Neural cell (in vitro differentiated cells): ENCODE measurements around the gene TSPAN32. TPM values are rescaled to one million over a fixed set of nuclear protein-coding genes. Genes with fewer than 3 reads are reported as not detected.

ENCODE experiments used
- H2AFZ ChIP-seq: fragments of 200-600, 300-800 bp; sonication (generic), shearing (Covaris generic); 2 replicates; pipeline ENCODE4 v1.6.0; 2014; ENCODE audit warnings: low read depth, mild to moderate bottlenecking, antibody characterized with exemption, low read length, moderate library complexity
- H3F3A ChIP-seq: fragments of 200-600 bp; shearing (Covaris generic); 2 replicates; pipeline ENCODE4 v1.6.1; 2016; ENCODE audit warnings: mild to moderate bottlenecking, moderate library complexity, mixed read lengths, antibody characterized with exemption, low read length; ENCODE audit not compliant: insufficient read depth, poor library complexity, severe bottlenecking
- H3K27ac ChIP-seq: fragments of 200-600, 300-800 bp; sonication (generic), shearing (Covaris generic); 2 replicates; pipeline ENCODE4 v1.5.1; 2014; ENCODE audit warnings: mild to moderate bottlenecking, low read length, moderate library complexity
- H3K27me3 ChIP-seq: fragments of 300-800, 200-600 bp; sonication (generic), shearing (Covaris generic); 2 replicates; pipeline ENCODE4 v1.6.0; 2014; ENCODE audit warnings: mild to moderate bottlenecking, low read depth, low read length, moderate library complexity; ENCODE audit not compliant: insufficient read depth
- H3K36me3 ChIP-seq: fragments of 300-800, 200-600 bp; sonication (generic), shearing (Covaris generic); 2 replicates; pipeline ENCODE4 v1.5.1; 2014; ENCODE audit warnings: mild to moderate bottlenecking, antibody characterized with exemption, low read length, moderate library complexity; ENCODE audit not compliant: insufficient read depth
- H3K4me2 ChIP-seq: fragments of 300-800, 200-600 bp; sonication (generic), shearing (Covaris generic); 2 replicates; pipeline ENCODE4 v1.6.0; 2014; ENCODE audit warnings: mild to moderate bottlenecking, low read length
- H3K4me3 ChIP-seq: fragments of 300-800, 200-600 bp; sonication (generic), shearing (Covaris generic); 2 replicates; pipeline ENCODE4 v1.5.1; 2014; ENCODE audit warnings: mild to moderate bottlenecking, low read length, moderate library complexity
- H3K79me2 ChIP-seq: fragments of 200-600 bp; shearing (Covaris generic); replicated peaks from 2 replicates; pipeline ENCODE4 v1.6.0; 2014; ENCODE audit warnings: mild to moderate bottlenecking, low read length, moderate library complexity; ENCODE audit not compliant: insufficient read depth
- H3K9ac ChIP-seq: fragments of 300-800, 200-600 bp; sonication (generic), shearing (Covaris generic); 2 replicates; pipeline ENCODE4 v1.6.1; 2016; ENCODE audit warnings: mild to moderate bottlenecking, low read length, mixed read lengths
- H3K9me2 ChIP-seq: fragments of 200-600 bp; shearing (Covaris generic); 2 replicates; pipeline ENCODE4 v1.6.1; 2016; ENCODE audit warnings: mild to moderate bottlenecking, low read length, mixed read lengths; ENCODE audit not compliant: insufficient read depth
- H3K9me3 ChIP-seq: fragments of 200-600, 300-800 bp; sonication (generic), shearing (Covaris generic); 2 replicates; pipeline ENCODE4 v1.6.1; 2016; ENCODE audit warnings: mild to moderate bottlenecking, mixed run types, low read length, moderate library complexity, mixed read lengths
- H4K20me1 ChIP-seq: fragments of 200-600 bp; shearing (Covaris generic); 2 replicates; pipeline ENCODE4 v1.6.1; 2016; ENCODE audit warnings: mild to moderate bottlenecking, mixed run types; ENCODE audit not compliant: insufficient read depth
- EP300 ChIP-seq: fragments of 450-650 bp; conservative IDR thresholded peaks from 2 replicates; pipeline ENCODE4 v1.6.1; 2014; ENCODE audit warnings: antibody characterized with exemption, mild to moderate bottlenecking, moderate library complexity; ENCODE audit not compliant: poor library complexity, severe bottlenecking
- EZH2 ChIP-seq: fragments of 200-600, 300-800 bp; shearing (Covaris generic), sonication (generic); IDR thresholded peaks from 2 replicates; pipeline ENCODE4 v1.6.1; 2014; ENCODE audit warnings: antibody characterized with exemption, low read length, borderline replicate concordance, mild to moderate bottlenecking; ENCODE audit not compliant: insufficient read depth, poor library complexity, severe bottlenecking
- MXI1 ChIP-seq: fragments of 450-650 bp; conservative IDR thresholded peaks from 2 replicates; pipeline ENCODE4 v1.6.1; 2014; ENCODE audit warnings: antibody characterized with exemption, mild to moderate bottlenecking; ENCODE audit not compliant: poor library complexity, severe bottlenecking
- POLR2AphosphoS5 ChIP-seq: IDR thresholded peaks from 2 replicates; pipeline ENCODE4 v1.6.1; 2012
- RAD21 ChIP-seq: fragments of 450-650 bp; conservative IDR thresholded peaks from 2 replicates; pipeline ENCODE4 v1.6.1; 2014; ENCODE audit warnings: antibody characterized with exemption, mild to moderate bottlenecking, moderate library complexity
- REST ChIP-seq: IDR thresholded peaks from 2 replicates; pipeline ENCODE4 v1.6.1; 2012; ENCODE audit warnings: borderline replicate concordance
- SMC3 ChIP-seq: fragments of 450-650 bp; conservative IDR thresholded peaks from 2 replicates; pipeline ENCODE4 v1.6.1; 2014; ENCODE audit warnings: antibody characterized with exemption, mild to moderate bottlenecking, moderate library complexity; ENCODE audit not compliant: poor library complexity
- TAF1 ChIP-seq: IDR thresholded peaks from 2 replicates; pipeline ENCODE4 v1.6.1; 2012; ENCODE audit warnings: low read depth
- polyA plus RNA-seq: library from polyadenylated mRNA; depleted of rRNA; stranded (reverse); fragments of >200 nt; gene quantifications from 2 replicates; pipeline ENCODE4 v1.2.3, GENCODE V29; 2014
- TF ChIP-seq, protein P1 (sequence below): fragments of 450-650 bp; IDR thresholded peaks from 2 replicates; pipeline ENCODE4 v1.5.1; 2014; ENCODE audit warnings: antibody characterized with exemption, mild to moderate bottlenecking, moderate library complexity; ENCODE audit not compliant: poor library complexity, severe bottlenecking

The TSPAN32 gene
- polyA plus RNA-seq, 1 donor from 2014 or later: not detected

GRCh38 chr11:2293531-2293971 lies 8.3 kb upstream of the TSPAN32 start:
- Histone ChIP-seq H3K4me3 (no peak overlapping the region), H3F3A (no peaks in the 10 kb centered on the region), H3K36me3 (no peaks in the 10 kb centered on the region), H3K9ac (no peak overlapping the region), H3K27me3 (no peaks in the 10 kb centered on the region), H4K20me1 (no peaks in the 10 kb centered on the region), H3K79me2 (no peaks in the 10 kb centered on the region), H3K9me3 (no peaks in the 10 kb centered on the region), H3K27ac (no peak overlapping the region), H3K9me2 (no peaks in the 10 kb centered on the region), H3K4me2 (no peak overlapping the region), H2AFZ (no peak overlapping the region)
- TF ChIP-seq POLR2AphosphoS5: no peak

GRCh38 chr11:2293984-2294925 lies 7.6 kb upstream of the TSPAN32 start:
- Histone ChIP-seq H3K27me3 (no peaks in the 10 kb centered on the region), H3K27ac (no peak overlapping the region), H3K9me2 (no peaks in the 10 kb centered on the region), H4K20me1 (no peaks in the 10 kb centered on the region), H3K4me3 (no peak overlapping the region), H3F3A (no peaks in the 10 kb centered on the region), H3K36me3 (no peaks in the 10 kb centered on the region), H3K9me3 (no peaks in the 10 kb centered on the region), H2AFZ (no peak overlapping the region), H3K9ac (no peak overlapping the region), H3K79me2 (no peaks in the 10 kb centered on the region), H3K4me2 (no peak overlapping the region)
- TF ChIP-seq REST (no peak), EZH2 (no peak), RAD21 (no peak), TAF1 (no peak), EP300 (no peak), SMC3 (no peak), POLR2AphosphoS5 (no peak), MXI1 (no peak)
- TF ChIP-seq, protein P1, sequence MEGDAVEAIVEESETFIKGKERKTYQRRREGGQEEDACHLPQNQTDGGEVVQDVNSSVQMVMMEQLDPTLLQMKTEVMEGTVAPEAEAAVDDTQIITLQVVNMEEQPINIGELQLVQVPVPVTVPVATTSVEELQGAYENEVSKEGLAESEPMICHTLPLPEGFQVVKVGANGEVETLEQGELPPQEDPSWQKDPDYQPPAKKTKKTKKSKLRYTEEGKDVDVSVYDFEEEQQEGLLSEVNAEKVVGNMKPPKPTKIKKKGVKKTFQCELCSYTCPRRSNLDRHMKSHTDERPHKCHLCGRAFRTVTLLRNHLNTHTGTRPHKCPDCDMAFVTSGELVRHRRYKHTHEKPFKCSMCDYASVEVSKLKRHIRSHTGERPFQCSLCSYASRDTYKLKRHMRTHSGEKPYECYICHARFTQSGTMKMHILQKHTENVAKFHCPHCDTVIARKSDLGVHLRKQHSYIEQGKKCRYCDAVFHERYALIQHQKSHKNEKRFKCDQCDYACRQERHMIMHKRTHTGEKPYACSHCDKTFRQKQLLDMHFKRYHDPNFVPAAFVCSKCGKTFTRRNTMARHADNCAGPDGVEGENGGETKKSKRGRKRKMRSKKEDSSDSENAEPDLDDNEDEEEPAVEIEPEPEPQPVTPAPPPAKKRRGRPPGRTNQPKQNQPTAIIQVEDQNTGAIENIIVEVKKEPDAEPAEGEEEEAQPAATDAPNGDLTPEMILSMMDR: no peak
